K562 (cell line): ENCODE data around the gene GFOD1. TPM values are rescaled to one million over a fixed set of nuclear protein-coding genes. Genes with fewer than 3 reads are reported as not detected.

Experiments used
- ATAC-seq: fragments of 200-7000 bp; cut with Tn5 transposase; 3 replicates; pipeline ENCODE4 v1.9.1; 2020; ENCODE audit warnings: moderate library complexity
- BruUV-seq: library from RNA; stranded (reverse); fragments of 400-500 nt; replicated peaks from 2 replicates; lab custom pipeline; 2021; lab: Mats Ljungman, UMichigan
- CTCF ChIA-PET: fragments of 300-600 bp; formaldehyde crosslinking; extraction: SDS; loops from one replicate; lab custom pipeline; 2021; ENCODE audit warnings: low intra/inter-chr PET ratio; lab: Yijun Ruan, JAX
- POLR2A ChIA-PET: fragments of 300-600, 350-650 bp; sonication (Branson Sonifier 250); formaldehyde crosslinking; extraction: SDS; loops from one replicate; lab custom pipeline; 2021; ENCODE audit warnings: antibody characterized with exemption, inconsistent platforms; lab: Yijun Ruan, JAX
- DNase-seq, 4 experiments: peaks; one replicate each; pipeline versions ENCODE4 v3.0.0 to v3.0.0-alpha.2; 2011 to 2018; ENCODE audit warnings: low spot score in 3 of 4, mixed read lengths in 3 of 4; ENCODE audit errors: extremely low read depth in 1 of 4
- FAIRE-seq: peaks from 2 replicates; lab custom pipeline; 2011; peaks lifted over from hg19 to GRCh38; lab: Jason Lieb, UNC
- H2AFZ ChIP-seq: 2 replicates; pipeline ENCODE4 v1.6.0; 2011; ENCODE audit warnings: low read depth, low read length, control low read depth, inconsistent platforms
- H3K27ac ChIP-seq: fragments of 200-600 bp; 3 replicates; pipeline ENCODE4 v1.8.0; 2011; ENCODE audit warnings: low read depth, mild to moderate bottlenecking, control low read depth, inconsistent platforms, low read length, moderate library complexity, mixed read lengths; ENCODE audit errors: extremely low read depth
- H3K27me3 ChIP-seq, 2 experiments: fragments of 300-600 bp in 1 of 2; 2 replicates in 1 of 2; 3 replicates in 1 of 2; pipeline versions ENCODE4 v1.6.0 to v1.8.0; 2011; ENCODE audit warnings: inconsistent platforms in 2 of 2, low read length in 2 of 2, mild to moderate bottlenecking in 1 of 2, mixed read lengths in 1 of 2, moderate library complexity in 1 of 2; ENCODE audit not compliant: control insufficient read depth in 2 of 2, insufficient read depth in 2 of 2
- H3K36me3 ChIP-seq: fragments of 300-600 bp; 3 replicates; pipeline ENCODE4 v1.8.0; 2011; ENCODE audit warnings: mild to moderate bottlenecking, low read length, inconsistent platforms; ENCODE audit not compliant: control insufficient read depth, insufficient read depth
- H3K4me1 ChIP-seq, 2 experiments: fragments of 200-600 bp in 1 of 2; replicated peaks in 1 of 2; 2 replicates in 1 of 2; 3 replicates in 1 of 2; pipeline versions ENCODE4 v1.5.1 to v1.8.0; 2011; ENCODE audit warnings: inconsistent platforms in 2 of 2, low read length in 2 of 2, mild to moderate bottlenecking in 1 of 2, mixed read lengths in 1 of 2, moderate library complexity in 1 of 2; ENCODE audit not compliant: control insufficient read depth in 2 of 2, insufficient read depth in 2 of 2
- H3K4me2 ChIP-seq: 2 replicates; pipeline ENCODE4 v1.6.1; 2011; ENCODE audit warnings: low read length, control low read depth, inconsistent platforms, mixed read lengths; ENCODE audit not compliant: insufficient read depth
- H3K4me3 ChIP-seq: fragments of 200-600 bp; sonication (generic), shearing (Covaris generic); 2 replicates; pipeline ENCODE4 v1.5.1; 2016; ENCODE audit warnings: control low read depth, inconsistent platforms
- H3K79me2 ChIP-seq: fragments of 200-600 bp; 3 replicates; pipeline ENCODE4 v1.8.0; 2011; ENCODE audit warnings: low read length, inconsistent platforms; ENCODE audit not compliant: control insufficient read depth, insufficient read depth
- H3K9ac ChIP-seq, 2 experiments: 2 replicates each; pipeline versions ENCODE4 v1.6.0 to v1.6.1; 2011; ENCODE audit warnings: low read depth in 2 of 2, low read length in 2 of 2, control low read depth in 1 of 2, inconsistent platforms in 1 of 2, mild to moderate bottlenecking in 1 of 2, mixed read lengths in 1 of 2; ENCODE audit not compliant: insufficient read depth in 1 of 2
- H3K9me1 ChIP-seq: one replicate; pipeline ENCODE4 v1.6.0; 2011; ENCODE audit warnings: inconsistent platforms, mild to moderate bottlenecking, low read length, moderate library complexity; ENCODE audit not compliant: control insufficient read depth, insufficient read depth
- H3K9me3 ChIP-seq: replicated peaks from 2 replicates; pipeline ENCODE4 v1.5.1; 2011; ENCODE audit warnings: low read depth, low read length, inconsistent platforms; ENCODE audit not compliant: control insufficient read depth, insufficient read depth
- H4K20me1 ChIP-seq: replicated peaks from 2 replicates; pipeline ENCODE4 v1.6.1; 2011; ENCODE audit warnings: low read length, inconsistent platforms, mixed read lengths; ENCODE audit not compliant: control insufficient read depth, insufficient read depth
- BCOR ChIP-seq: fragments of 450-650 bp; IDR thresholded peaks from 2 replicates; pipeline ENCODE4 v1.6.1; 2016
- BRD9 ChIP-seq: fragments of 450-650 bp; IDR thresholded peaks from 2 replicates; pipeline ENCODE4 v1.6.1; 2018; ENCODE audit warnings: low read depth; ENCODE audit not compliant: partially characterized antibody
- CBFB ChIP-seq: sonication (generic); formaldehyde crosslinking; IDR thresholded peaks from 2 replicates; pipeline ENCODE4 v1.4.0; 2020; ENCODE audit warnings: mild to moderate bottlenecking, missing genetic modification reagents
- ELF1 ChIP-seq: fragments of 200-800 bp; sonication (Bioruptor generic); IDR thresholded peaks from 2 replicates; pipeline ENCODE4 v1.6.1; 2016; ENCODE audit warnings: missing genetic modification characterization, missing compliant biosample characterization
- FOS ChIP-seq: IDR thresholded peaks from 3 replicates; pipeline ENCODE4 v1.6.1; 2011; ENCODE audit not compliant: insufficient read length; ENCODE audit errors: extremely low read depth
- GABPB1 ChIP-seq: sonication (generic); formaldehyde crosslinking; IDR thresholded peaks from 2 replicates; pipeline ENCODE4 v1.8.0; 2022; ENCODE audit warnings: mild to moderate bottlenecking, missing genetic modification reagents
- GTF2F1 ChIP-seq: IDR thresholded peaks from 2 replicates; pipeline ENCODE4 v1.6.1; 2011; ENCODE audit warnings: low read depth, low read length, improper control_type of control experiment
- HNRNPLL ChIP-seq: fragments of 200-400 bp; formaldehyde crosslinking; IDR thresholded peaks from 2 replicates; pipeline ENCODE4 v1.6.1; 2017; ENCODE audit warnings: low read length, low read depth, mild to moderate bottlenecking; ENCODE audit not compliant: poor library complexity, severe bottlenecking
- ILF3 ChIP-seq: fragments of 450-650 bp; IDR thresholded peaks from 2 replicates; pipeline ENCODE4 v1.6.1; 2018; ENCODE audit warnings: antibody characterized with exemption, mild to moderate bottlenecking, moderate library complexity, borderline replicate concordance
- KDM1A ChIP-seq, 2 experiments: fragments of 450-650 bp; IDR thresholded peaks; 2 replicates each; pipeline ENCODE4 v1.6.1; 2016; ENCODE audit warnings: mild to moderate bottlenecking in 2 of 2
- KDM5B ChIP-seq: fragments of 200-600 bp; sonication (generic); IDR thresholded peaks from 2 replicates; pipeline ENCODE4 v1.6.1; 2012; ENCODE audit warnings: low read depth, mild to moderate bottlenecking, moderate library complexity, low read length, control low read depth, inconsistent platforms; ENCODE audit not compliant: insufficient replicate concordance
- KHSRP ChIP-seq: fragments of 450-650 bp; IDR thresholded peaks from 2 replicates; pipeline ENCODE4 v1.6.1; 2017
- MTA3 ChIP-seq: fragments of 450-650 bp; formaldehyde crosslinking; IDR thresholded peaks from 2 replicates; pipeline ENCODE4 v1.6.1; 2017; ENCODE audit warnings: mild to moderate bottlenecking, borderline replicate concordance
- NFATC3 ChIP-seq: fragments of 450-650 bp; IDR thresholded peaks from 2 replicates; pipeline ENCODE4 v1.6.1; 2017; ENCODE audit warnings: mild to moderate bottlenecking
- RBBP5 ChIP-seq: fragments of 200-600 bp; sonication (generic); IDR thresholded peaks from 2 replicates; pipeline ENCODE4 v1.6.1; 2012; ENCODE audit warnings: borderline replicate concordance, mild to moderate bottlenecking, low read length, control low read depth, inconsistent platforms; ENCODE audit not compliant: insufficient read depth, poor library complexity, severe bottlenecking
- SNIP1 ChIP-seq: fragments of 450-650 bp; IDR thresholded peaks from 2 replicates; pipeline ENCODE4 v1.7.1; 2017; ENCODE audit warnings: low read depth, mild to moderate bottlenecking
- SNRNP70 ChIP-seq: fragments of 200-400 bp; formaldehyde crosslinking; optimal IDR thresholded peaks from 2 replicates; pipeline ENCODE3; 2017; ENCODE audit warnings: low read depth, low read length
- TAL1 ChIP-seq: fragments of 450-650 bp; IDR thresholded peaks from 2 replicates; pipeline ENCODE4 v1.6.1; 2016; ENCODE audit warnings: mild to moderate bottlenecking
- TARDBP ChIP-seq: fragments of 450-650 bp; IDR thresholded peaks from 2 replicates; pipeline ENCODE4 v1.6.1; 2016
- ZNF778 ChIP-seq: fragments of 450-650 bp; formaldehyde crosslinking; IDR thresholded peaks from 2 replicates; pipeline ENCODE4 v1.4.0; 2020; ENCODE audit warnings: mild to moderate bottlenecking, moderate library complexity
- ZNF830 ChIP-seq: fragments of 250-450 bp; sonication (Bioruptor Pico); IDR thresholded peaks from 2 replicates; pipeline ENCODE4 v1.5.0; 2021; ENCODE audit warnings: mild to moderate bottlenecking
- WGBS: fragments of 100-300 bp; shearing (Covaris generic); methylation state at CpG from one replicate; pipeline ENCODE4 v1.1.6; 2016; ENCODE audit warnings: low coverage, mixed read lengths; ENCODE audit not compliant: insufficient coverage; ENCODE audit errors: missing lambda C conversion rate; 5-methylcytosine and 5-hydroxymethylcytosine counted together
- in situ Hi-C: fragments of 300-500 bp; cut with MboI; formaldehyde crosslinking; loops from 4 replicates; pipeline ENCODE4 v1.15.0; 2018; ENCODE audit warnings: inconsistent platforms, mixed read lengths
- intact Hi-C: fragments of 100-400 bp; cut with micrococcal nuclease; formaldehyde crosslinking; loops from 2 replicates; pipeline ENCODE4 v1.14.2; 2022
- polyA plus RNA-seq, 8 experiments: library from polyadenylated mRNA; depleted of rRNA in 4 of 8; stranded (reverse) in 5 of 8; unstranded in 3 of 8; fragments of >200 nt; fragmentation: Nextera tagmentation in 2 of 8; fragmentation: Illumina TruSeq in 1 of 8; extraction: Ambion mirVana in 2 of 8; extraction: Trizol in 1 of 8; gene quantifications; 2 replicates each; pipeline versions ENCODE4 v1.2.1 to v1.2.3, GENCODE V29; 2011 to 2014; ENCODE audit warnings: inconsistent platforms in 1 of 8, missing spikeins in 1 of 8
- total RNA-seq, 7 experiments: library from RNA; depleted of rRNA in 6 of 7; stranded (reverse); fragments of >200 nt in 6 of 7; fragmentation: Illumina TruSeq in 2 of 7; extraction: Trizol in 2 of 7; gene quantifications; 2 replicates each; pipeline versions ENCODE4 v1.2.1 to v1.2.3, GENCODE V29; 2011 to 2021; ENCODE audit warnings: low replicate concordance in 1 of 7
- TF ChIP-seq, protein P1 (sequence below): fragments of 450-650 bp; IDR thresholded peaks from 2 replicates; pipeline ENCODE4 v1.6.1; 2016; ENCODE audit warnings: antibody characterized with exemption

Gene GFOD1
- total and polyA plus RNA-seq, 9 of the 15 experiments (the other 6 are each of a cell fraction or from before 2014, with no cell fraction given), result 3.8 to 12.0 (median 8.2) TPM

DNA sequence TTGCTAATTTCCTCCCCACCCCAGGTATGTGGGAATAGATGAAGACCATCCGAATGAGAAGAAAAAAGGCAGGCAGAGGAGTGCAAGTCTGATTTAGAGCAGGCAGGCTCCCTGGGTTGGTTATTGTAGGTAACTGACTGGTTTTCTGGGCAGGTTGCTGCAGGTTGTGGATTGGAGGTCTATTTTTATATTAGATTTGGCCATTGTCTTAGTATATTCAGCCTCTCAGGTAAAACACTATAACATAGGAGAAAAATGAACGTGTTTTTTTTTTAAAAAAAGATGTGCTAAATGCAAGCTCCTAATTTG, 158.6 kb downstream of the GFOD1 start (continued):
- TF ChIP-seq KDM5B (peak; percentile 41), BRD9 (peak; percentile 80), ELF1 (0 out of 2 replicates have a peak, but pooled peaks have one; percentile 1), CBFB (CRISPR knock-in tag) (no peak), ZNF778 (0 out of 2 replicates have a peak, but pooled peaks have one; percentile 6), FOS (no peak), GTF2F1 (no peak), TAL1 (no peak), MTA3 (0 out of 2 replicates have a peak, but pooled peaks have one; percentile 2), GABPB1 (CRISPR knock-in tag) (no peak)

DNA sequence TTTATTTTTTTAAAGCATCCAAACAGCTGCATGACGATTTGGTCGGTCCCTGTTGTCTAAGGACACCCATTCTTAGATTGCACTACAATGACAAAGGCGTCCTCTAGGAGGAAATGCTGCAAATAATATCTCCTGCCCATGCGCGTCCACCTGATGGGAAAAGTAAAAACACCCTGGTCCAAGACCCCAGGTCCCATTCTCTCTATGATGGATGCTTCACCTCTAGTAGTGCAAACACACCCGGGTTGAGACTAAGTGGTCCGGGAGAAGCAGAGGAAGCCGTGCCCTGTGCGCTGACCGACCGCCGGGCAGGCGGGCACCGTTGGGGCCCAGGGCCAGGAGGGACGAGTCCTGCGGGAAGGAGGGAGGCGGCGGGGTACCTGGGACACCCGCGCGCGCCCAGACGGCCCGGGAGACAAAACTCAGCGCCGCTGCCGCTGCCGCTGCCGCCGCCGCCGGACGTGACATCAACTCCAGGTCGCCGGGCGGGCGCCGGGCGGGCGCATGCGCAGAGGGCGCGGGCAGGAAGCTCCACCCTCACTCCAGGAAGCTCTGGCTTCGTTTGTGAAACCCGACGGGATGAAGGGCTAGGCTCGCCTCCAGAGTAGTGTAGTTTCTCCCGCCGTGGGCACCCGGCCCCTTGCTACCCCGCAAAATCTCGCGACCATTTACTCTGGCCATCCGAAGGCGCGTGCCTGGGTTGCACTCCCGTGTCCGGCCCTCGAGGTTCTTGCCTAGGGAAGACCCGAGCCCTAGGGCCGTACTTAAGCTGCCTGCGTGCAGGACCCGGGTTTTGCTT, 159.1 kb downstream of the GFOD1 start, which contains the start of gene TBC1D7:
TSS of gene TBC1D7 (minus strand) at position 462 of the 799 bp plus-strand sequence. CDS start 1,639 bp downstream, outside the sequence.
- no peak for FAIRE-seq
- Histone ChIP-seq H3K9ac (peak within 1 kb of the TSS; percentile 89 to 93), H3K9me3 (no peaks in the 10 kb centered on the region), H3K79me2 (peaks cover 30% of the 10 kb centered on the region), H3K27me3 (no peaks in the 10 kb centered on the region; a peak in 1 of 5 replicates), H3K9me1 (no peaks in the 10 kb centered on the region), H3K36me3 (peaks cover 23% of the 10 kb centered on the region), H3K4me2 (peak within 1 kb of the TSS; percentile 95), H2AFZ (peak within 1 kb of the TSS; percentile 96), H3K27ac (peak within 1 kb of the TSS; percentile 89), H3K4me3 (peak within 1 kb of the TSS; percentile 87), H4K20me1 (no peaks in the 10 kb centered on the region), H3K4me1 (peaks cover 11 to 22% of the 10 kb centered on the region in 2 experiments)
- in situ Hi-C loops, result no loop called here
- WGBS, result under 1% methylated on average over 62 of the region's 63 CpGs
- POLR2A ChIA-PET, result interaction anchor here (0.6 to 1.5 kb wide), 12 partner anchors 14 to 1276 kb away, joined by 3 to 4 read pairs (median 3); partner anchors contain the start of gene GFOD1
- peak; percentile 96 to 98 (median 98) for DNase-seq
- CTCF ChIA-PET, result interaction anchor here (0.6 to 2.0 kb wide), 3 partner anchors 117 to 218 kb away, joined by 3 to 12 read pairs (median 5); no protein-coding TSS in a partner anchor
- peak; percentile 88 for ATAC-seq
- intact Hi-C loops, result loop anchor here (1.0 kb wide), 2 partner anchors 54 to 99 kb away; no protein-coding TSS in a partner anchor
- BruUV-seq, result TSS peak; percentile 54
- no peak; the same call in 1 of the 2 replicates for TF ChIP-seq ILF3
- peak; percentile 69 for TF ChIP-seq HNRNPLL
- TF ChIP-seq SNIP1, result peak; percentile 72; the same call in 1 of the 2 replicates
- TF ChIP-seq NFATC3, result peak; percentile 47; the same call in 1 of the 2 replicates
- no peak; the same call in 1 of the 2 replicates for TF ChIP-seq ZNF830
- TF ChIP-seq BCOR, result peak; percentile 40; the same call in 1 of the 2 replicates
- peak; percentile 35 to 45; a peak in 2 of 4 replicates for TF ChIP-seq KDM1A (IDR thresholded peaks at IDR 0.05)
- TF ChIP-seq TARDBP, result peak; percentile 45
- TF ChIP-seq, protein P1, sequence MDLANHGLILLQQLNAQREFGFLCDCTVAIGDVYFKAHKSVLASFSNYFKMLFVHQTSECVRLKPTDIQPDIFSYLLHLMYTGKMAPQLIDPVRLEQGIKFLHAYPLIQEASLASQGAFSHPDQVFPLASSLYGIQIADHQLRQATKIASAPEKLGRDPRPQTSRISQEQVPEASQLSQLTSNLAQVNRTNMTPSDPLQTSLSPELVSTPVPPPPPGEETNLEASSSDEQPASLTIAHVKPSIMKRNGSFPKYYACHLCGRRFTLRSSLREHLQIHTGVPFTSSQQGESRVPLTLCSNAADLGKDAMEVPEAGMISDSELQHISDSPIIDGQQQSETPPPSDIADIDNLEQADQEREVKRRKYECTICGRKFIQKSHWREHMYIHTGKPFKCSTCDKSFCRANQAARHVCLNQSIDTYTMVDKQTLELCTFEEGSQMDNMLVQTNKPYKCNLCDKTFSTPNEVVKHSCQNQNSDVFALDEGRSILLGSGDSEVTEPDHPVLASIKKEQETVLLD, result peak; percentile 91
- TF ChIP-seq KHSRP, result no peak
- TF ChIP-seq RBBP5, result peak; percentile 89
- TF ChIP-seq SNRNP70, result no peak
